ENCODE measurements around the gene PLPPR1. TPM values are rescaled to one million over a fixed set of nuclear protein-coding genes. Genes with fewer than 3 reads are reported as not detected.

PLPPR1 gene
- polyA plus RNA-seq, 1 of the 3 experiments (the other 2 are of a cell fraction) = not detected

DNA sequence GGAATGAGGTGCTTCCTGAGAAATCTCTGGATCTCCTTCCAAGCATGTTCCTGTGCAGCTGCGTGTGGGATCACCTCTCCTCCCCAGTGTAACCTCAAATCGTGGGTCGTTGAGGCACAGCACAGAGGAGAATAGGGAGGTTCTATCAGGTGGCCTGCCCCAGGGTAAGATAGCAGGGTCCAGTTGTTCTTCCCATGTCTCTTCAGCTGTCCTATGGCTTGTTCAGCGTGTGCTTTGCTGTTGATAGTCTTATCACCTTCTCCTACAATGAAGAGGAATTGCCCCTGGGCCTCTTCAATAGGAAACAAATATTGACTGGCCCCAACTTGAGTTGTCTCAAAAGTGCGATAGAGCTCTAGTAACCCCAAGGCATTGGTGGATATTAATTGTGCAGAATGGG, 333.9 kb downstream of the PLPPR1 start:
- Histone ChIP-seq H3K4me2 (no peak overlapping the region), H2AFZ (ENCODE audit: low read depth) (no peak overlapping the region), H3K9ac (no peak overlapping the region), H3K27ac (ENCODE audit: low read depth in 2 of 2, low read length in 1 of 2) (no peak overlapping the region), H3K9me2 (no peaks in the 10 kb centered on the region; the same call in 1 of the 2 replicates), H3K4me3 (ENCODE audit: low read depth in 2 of 2, low read length in 1 of 2) (no peak overlapping the region), H3F3A (replicated peaks; ENCODE audit: insufficient read depth) (peaks cover 8% of the 10 kb centered on the region), H3K9me3 (no peaks in the 10 kb centered on the region), H3K79me2 (ENCODE audit: insufficient read depth) (no peaks in the 10 kb centered on the region), H3K27me3 (ENCODE audit: insufficient read depth) (no peaks in the 10 kb centered on the region), H3K4me1 (ENCODE audit: control insufficient read depth in 1 of 2, insufficient read depth in 2 of 2, low read depth in 1 of 2, low read length in 1 of 2) (0 out of 4 replicates have a peak, but pooled peaks cover 0 to 6% of the 10 kb centered on the region in 2 experiments), H4K20me1 (ENCODE audit: insufficient read depth) (no peaks in the 10 kb centered on the region), H3K36me3 (replicated peaks in 1 of 2; ENCODE audit: control insufficient read depth in 1 of 2, insufficient read depth in 2 of 2, low read length in 1 of 2) (no peaks in the 10 kb centered on the region)
- ChIA-PET CTCF (interaction anchor here (1.2 kb wide), 1 partner anchor 51 kb away, joined by 3 read pairs; no protein-coding TSS in a partner anchor), POLR2A (no interaction called here)
- 46% methylated on average over 5 of the region's 5 CpGs for WGBS (ENCODE audit: low lambda C conversion rate)
- no peak for TF ChIP-seq TAF1 (IDR thresholded peaks at IDR 0.05; ENCODE audit: borderline replicate concordance, low read depth, low read length)
- TF ChIP-seq, protein P1, sequence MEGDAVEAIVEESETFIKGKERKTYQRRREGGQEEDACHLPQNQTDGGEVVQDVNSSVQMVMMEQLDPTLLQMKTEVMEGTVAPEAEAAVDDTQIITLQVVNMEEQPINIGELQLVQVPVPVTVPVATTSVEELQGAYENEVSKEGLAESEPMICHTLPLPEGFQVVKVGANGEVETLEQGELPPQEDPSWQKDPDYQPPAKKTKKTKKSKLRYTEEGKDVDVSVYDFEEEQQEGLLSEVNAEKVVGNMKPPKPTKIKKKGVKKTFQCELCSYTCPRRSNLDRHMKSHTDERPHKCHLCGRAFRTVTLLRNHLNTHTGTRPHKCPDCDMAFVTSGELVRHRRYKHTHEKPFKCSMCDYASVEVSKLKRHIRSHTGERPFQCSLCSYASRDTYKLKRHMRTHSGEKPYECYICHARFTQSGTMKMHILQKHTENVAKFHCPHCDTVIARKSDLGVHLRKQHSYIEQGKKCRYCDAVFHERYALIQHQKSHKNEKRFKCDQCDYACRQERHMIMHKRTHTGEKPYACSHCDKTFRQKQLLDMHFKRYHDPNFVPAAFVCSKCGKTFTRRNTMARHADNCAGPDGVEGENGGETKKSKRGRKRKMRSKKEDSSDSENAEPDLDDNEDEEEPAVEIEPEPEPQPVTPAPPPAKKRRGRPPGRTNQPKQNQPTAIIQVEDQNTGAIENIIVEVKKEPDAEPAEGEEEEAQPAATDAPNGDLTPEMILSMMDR (IDR thresholded peaks at IDR 0.05) = no peak
- no peak for TF ChIP-seq RAD21 (IDR thresholded peaks at IDR 0.05; ENCODE audit: low read length)
- TF ChIP-seq JUND (IDR thresholded peaks at IDR 0.05) = no peak
- no peak for TF ChIP-seq GATA2 (CRISPR knock-in tag; IDR thresholded peaks at IDR 0.05)
- no peak for TF ChIP-seq TCF12 (IDR thresholded peaks at IDR 0.05)
- TF ChIP-seq FOXM1 (IDR thresholded peaks at IDR 0.05; ENCODE audit: low read depth) = no peak
- TF ChIP-seq ELF1 (IDR thresholded peaks at IDR 0.05) = no peak
- TF ChIP-seq CHD2 (IDR thresholded peaks at IDR 0.05; ENCODE audit: low read length, partially characterized antibody) = no peak
- no peak for TF ChIP-seq YY1 (IDR thresholded peaks at IDR 0.05; ENCODE audit: low read depth)
- TF ChIP-seq, protein P2, sequence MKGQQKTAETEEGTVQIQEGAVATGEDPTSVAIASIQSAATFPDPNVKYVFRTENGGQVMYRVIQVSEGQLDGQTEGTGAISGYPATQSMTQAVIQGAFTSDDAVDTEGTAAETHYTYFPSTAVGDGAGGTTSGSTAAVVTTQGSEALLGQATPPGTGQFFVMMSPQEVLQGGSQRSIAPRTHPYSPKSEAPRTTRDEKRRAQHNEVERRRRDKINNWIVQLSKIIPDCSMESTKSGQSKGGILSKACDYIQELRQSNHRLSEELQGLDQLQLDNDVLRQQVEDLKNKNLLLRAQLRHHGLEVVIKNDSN (IDR thresholded peaks at IDR 0.05; ENCODE audit: borderline replicate concordance, low read depth) = no peak
- TF ChIP-seq RXRA (IDR thresholded peaks at IDR 0.05; ENCODE audit: borderline replicate concordance, low read depth) = no peak
- TF ChIP-seq, protein P3, sequence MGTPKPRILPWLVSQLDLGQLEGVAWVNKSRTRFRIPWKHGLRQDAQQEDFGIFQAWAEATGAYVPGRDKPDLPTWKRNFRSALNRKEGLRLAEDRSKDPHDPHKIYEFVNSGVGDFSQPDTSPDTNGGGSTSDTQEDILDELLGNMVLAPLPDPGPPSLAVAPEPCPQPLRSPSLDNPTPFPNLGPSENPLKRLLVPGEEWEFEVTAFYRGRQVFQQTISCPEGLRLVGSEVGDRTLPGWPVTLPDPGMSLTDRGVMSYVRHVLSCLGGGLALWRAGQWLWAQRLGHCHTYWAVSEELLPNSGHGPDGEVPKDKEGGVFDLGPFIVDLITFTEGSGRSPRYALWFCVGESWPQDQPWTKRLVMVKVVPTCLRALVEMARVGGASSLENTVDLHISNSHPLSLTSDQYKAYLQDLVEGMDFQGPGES (IDR thresholded peaks at IDR 0.05; ENCODE audit: low read depth, low read length) = no peak
- DNase-seq = no peak

DNA sequence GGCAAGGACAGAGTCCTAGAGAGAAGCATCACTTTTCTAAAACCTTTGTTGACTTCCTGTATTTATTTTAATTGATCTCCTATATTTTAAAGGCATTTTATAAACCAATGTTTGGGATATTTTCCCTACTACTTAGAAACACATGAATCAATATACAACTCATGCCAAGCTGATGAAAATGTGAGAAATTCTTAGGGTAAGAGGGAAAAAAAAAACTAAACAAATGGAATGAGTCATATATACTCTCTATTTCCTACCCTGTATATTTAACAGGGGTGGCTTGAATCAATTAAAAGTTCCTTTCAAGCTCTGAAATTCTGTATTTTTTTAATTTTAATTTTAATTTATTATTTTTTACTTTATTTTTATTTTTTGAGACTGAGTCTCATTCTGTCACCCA, 336.7 kb downstream of the PLPPR1 start:
- Histone ChIP-seq H3K9me2 (no peaks in the 10 kb centered on the region; the same call in 1 of the 2 replicates), H2AFZ (ENCODE audit: low read depth) (no peak overlapping the region), H3F3A (replicated peaks; ENCODE audit: insufficient read depth) (peaks cover 8% of the 10 kb centered on the region), H3K4me1 (ENCODE audit: control insufficient read depth in 1 of 2, insufficient read depth in 2 of 2, low read depth in 1 of 2, low read length in 1 of 2) (0 out of 4 replicates have a peak, but pooled peaks cover 0 to 6% of the 10 kb centered on the region in 2 experiments), H4K20me1 (ENCODE audit: insufficient read depth) (no peaks in the 10 kb centered on the region), H3K27me3 (ENCODE audit: insufficient read depth) (no peaks in the 10 kb centered on the region), H3K27ac (ENCODE audit: low read depth in 2 of 2, low read length in 1 of 2) (no peak overlapping the region), H3K4me3 (ENCODE audit: low read depth in 2 of 2, low read length in 1 of 2) (no peak overlapping the region), H3K79me2 (ENCODE audit: insufficient read depth) (no peaks in the 10 kb centered on the region), H3K4me2 (no peak overlapping the region), H3K36me3 (replicated peaks in 1 of 2; ENCODE audit: control insufficient read depth in 1 of 2, insufficient read depth in 2 of 2, low read length in 1 of 2) (no peaks in the 10 kb centered on the region), H3K9me3 (no peaks in the 10 kb centered on the region), H3K9ac (no peak overlapping the region)
- no peak for DNase-seq
- POLR2A ChIA-PET = no interaction called here
- CTCF ChIA-PET = no interaction called here
- TF ChIP-seq, protein P1 (IDR thresholded peaks at IDR 0.05) = no peak
- TF ChIP-seq RXRA (IDR thresholded peaks at IDR 0.05; ENCODE audit: borderline replicate concordance, low read depth) = no peak
- TF ChIP-seq JUND (IDR thresholded peaks at IDR 0.05) = no peak
- TF ChIP-seq MXI1 (IDR thresholded peaks at IDR 0.05; ENCODE audit: low read depth, low read length) = no peak
- TF ChIP-seq FOXM1 (IDR thresholded peaks at IDR 0.05; ENCODE audit: low read depth) = no peak
- TF ChIP-seq NFIC (IDR thresholded peaks at IDR 0.05; ENCODE audit: borderline replicate concordance) = no peak
- TF ChIP-seq, protein P4, sequence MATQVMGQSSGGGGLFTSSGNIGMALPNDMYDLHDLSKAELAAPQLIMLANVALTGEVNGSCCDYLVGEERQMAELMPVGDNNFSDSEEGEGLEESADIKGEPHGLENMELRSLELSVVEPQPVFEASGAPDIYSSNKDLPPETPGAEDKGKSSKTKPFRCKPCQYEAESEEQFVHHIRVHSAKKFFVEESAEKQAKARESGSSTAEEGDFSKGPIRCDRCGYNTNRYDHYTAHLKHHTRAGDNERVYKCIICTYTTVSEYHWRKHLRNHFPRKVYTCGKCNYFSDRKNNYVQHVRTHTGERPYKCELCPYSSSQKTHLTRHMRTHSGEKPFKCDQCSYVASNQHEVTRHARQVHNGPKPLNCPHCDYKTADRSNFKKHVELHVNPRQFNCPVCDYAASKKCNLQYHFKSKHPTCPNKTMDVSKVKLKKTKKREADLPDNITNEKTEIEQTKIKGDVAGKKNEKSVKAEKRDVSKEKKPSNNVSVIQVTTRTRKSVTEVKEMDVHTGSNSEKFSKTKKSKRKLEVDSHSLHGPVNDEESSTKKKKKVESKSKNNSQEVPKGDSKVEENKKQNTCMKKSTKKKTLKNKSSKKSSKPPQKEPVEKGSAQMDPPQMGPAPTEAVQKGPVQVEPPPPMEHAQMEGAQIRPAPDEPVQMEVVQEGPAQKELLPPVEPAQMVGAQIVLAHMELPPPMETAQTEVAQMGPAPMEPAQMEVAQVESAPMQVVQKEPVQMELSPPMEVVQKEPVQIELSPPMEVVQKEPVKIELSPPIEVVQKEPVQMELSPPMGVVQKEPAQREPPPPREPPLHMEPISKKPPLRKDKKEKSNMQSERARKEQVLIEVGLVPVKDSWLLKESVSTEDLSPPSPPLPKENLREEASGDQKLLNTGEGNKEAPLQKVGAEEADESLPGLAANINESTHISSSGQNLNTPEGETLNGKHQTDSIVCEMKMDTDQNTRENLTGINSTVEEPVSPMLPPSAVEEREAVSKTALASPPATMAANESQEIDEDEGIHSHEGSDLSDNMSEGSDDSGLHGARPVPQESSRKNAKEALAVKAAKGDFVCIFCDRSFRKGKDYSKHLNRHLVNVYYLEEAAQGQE (IDR thresholded peaks at IDR 0.05; ENCODE audit: low read depth, low read length) = no peak
- no peak for TF ChIP-seq RAD21 (IDR thresholded peaks at IDR 0.05; ENCODE audit: low read length)
- TF ChIP-seq, protein P5, sequence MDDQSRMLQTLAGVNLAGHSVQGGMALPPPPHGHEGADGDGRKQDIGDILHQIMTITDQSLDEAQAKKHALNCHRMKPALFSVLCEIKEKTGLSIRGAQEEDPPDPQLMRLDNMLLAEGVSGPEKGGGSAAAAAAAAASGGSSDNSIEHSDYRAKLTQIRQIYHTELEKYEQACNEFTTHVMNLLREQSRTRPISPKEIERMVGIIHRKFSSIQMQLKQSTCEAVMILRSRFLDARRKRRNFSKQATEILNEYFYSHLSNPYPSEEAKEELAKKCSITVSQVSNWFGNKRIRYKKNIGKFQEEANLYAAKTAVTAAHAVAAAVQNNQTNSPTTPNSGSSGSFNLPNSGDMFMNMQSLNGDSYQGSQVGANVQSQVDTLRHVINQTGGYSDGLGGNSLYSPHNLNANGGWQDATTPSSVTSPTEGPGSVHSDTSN (IDR thresholded peaks at IDR 0.05) = no peak
